ENCODE results near the gene CDH13. TPM values are rescaled to one million over a fixed set of nuclear protein-coding genes. Genes with fewer than 3 reads are reported as not detected.

The CDH13 gene
- total and polyA plus RNA-seq, 10 of the 15 experiments (the other 5 are each of a cell fraction or from before 2014, with no cell fraction given), result under 0.01 to 0.05 TPM; not detected in 8

DNA sequence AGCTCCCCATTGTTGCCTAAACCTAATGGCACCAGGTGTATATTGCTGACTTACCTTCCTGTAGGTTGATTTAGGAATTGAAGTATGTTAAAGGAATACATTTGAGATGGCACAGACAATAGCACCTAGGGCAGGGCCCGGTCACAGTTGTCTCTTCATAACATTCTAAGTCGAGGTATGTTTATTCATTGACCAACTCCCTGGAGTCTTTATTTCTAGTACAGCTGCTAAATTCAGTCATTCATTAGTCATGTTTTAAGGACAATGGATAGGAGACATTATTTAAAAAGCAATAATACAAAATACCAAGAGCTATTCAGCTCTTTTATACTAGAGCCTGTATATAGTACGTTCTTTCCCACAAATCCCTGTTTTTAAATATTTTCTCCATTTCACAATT lies 811.6 kb downstream of the CDH13 start:
- H3K4me3 ChIP-seq, result no peak overlapping the region
- no peak overlapping the region for H3K9ac ChIP-seq (ENCODE audit: control insufficient read depth, insufficient read depth, low read length)
- no peaks in the 10 kb centered on the region for H3K36me3 ChIP-seq (ENCODE audit: control insufficient read depth in 2 of 2, insufficient read depth in 2 of 2, low read length in 1 of 2)
- intact Hi-C loops (cut with micrococcal nuclease; ENCODE audit: unreplicated experiment) (no loop called here), in situ Hi-C loops (cut with MboI) (no loop called here)
- ATAC-seq (no peak), FAIRE-seq (no peak), DNase-seq (ENCODE audit: low read depth, low spot score) (no peak)
- ChIA-PET CTCF (interaction anchor here (1.0 to 2.3 kb wide), 2 partner anchors 8 kb away, joined by 3 to 7 read pairs; no protein-coding TSS in a partner anchor), RAD21 (ENCODE audit: unreplicated experiment) (interaction anchor here (0.5 kb wide), 1 partner anchor 1930 kb away, joined by 3 read pairs; no protein-coding TSS in a partner anchor), SMC1A (ENCODE audit: uncharacterized antibody, unreplicated experiment) (no interaction called here), POLR2A (no interaction called here)
- TF ChIP-seq SUZ12 (IDR thresholded peaks at IDR 0.05; ENCODE audit: unreplicated experiment), result no peak
- TF ChIP-seq, protein P1, sequence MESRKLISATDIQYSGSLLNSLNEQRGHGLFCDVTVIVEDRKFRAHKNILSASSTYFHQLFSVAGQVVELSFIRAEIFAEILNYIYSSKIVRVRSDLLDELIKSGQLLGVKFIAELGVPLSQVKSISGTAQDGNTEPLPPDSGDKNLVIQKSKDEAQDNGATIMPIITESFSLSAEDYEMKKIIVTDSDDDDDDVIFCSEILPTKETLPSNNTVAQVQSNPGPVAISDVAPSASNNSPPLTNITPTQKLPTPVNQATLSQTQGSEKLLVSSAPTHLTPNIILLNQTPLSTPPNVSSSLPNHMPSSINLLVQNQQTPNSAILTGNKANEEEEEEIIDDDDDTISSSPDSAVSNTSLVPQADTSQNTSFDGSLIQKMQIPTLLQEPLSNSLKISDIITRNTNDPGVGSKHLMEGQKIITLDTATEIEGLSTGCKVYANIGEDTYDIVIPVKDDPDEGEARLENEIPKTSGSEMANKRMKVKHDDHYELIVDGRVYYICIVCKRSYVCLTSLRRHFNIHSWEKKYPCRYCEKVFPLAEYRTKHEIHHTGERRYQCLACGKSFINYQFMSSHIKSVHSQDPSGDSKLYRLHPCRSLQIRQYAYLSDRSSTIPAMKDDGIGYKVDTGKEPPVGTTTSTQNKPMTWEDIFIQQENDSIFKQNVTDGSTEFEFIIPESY (IDR thresholded peaks at IDR 0.05), result no peak
- TF ChIP-seq SPI1 (IDR thresholded peaks at IDR 0.05; ENCODE audit: borderline replicate concordance, insufficient read depth, low read depth, low read length), result no peak
- TF ChIP-seq STAT3 (IDR thresholded peaks at IDR 0.05; ENCODE audit: low read depth, low read length), result no peak
- no peak for TF ChIP-seq GATAD2B (conservative IDR thresholded peaks at IDR 0.05; ENCODE audit: low read depth)
- no peak for TF ChIP-seq RUNX3 (IDR thresholded peaks at IDR 0.05; ENCODE audit: low read length)
- TF ChIP-seq EZH2 (IDR thresholded peaks at IDR 0.05; ENCODE audit: borderline replicate concordance, control insufficient read depth, low read depth, low read length), result no peak
- no peak for TF ChIP-seq SMAD5 (IDR thresholded peaks at IDR 0.05; ENCODE audit: low read depth)
- no peak for TF ChIP-seq NR2C1 (IDR thresholded peaks at IDR 0.05)
- no TSS peak for BruUV-seq (replicated peaks)
- no peak overlapping the region for H2AFZ ChIP-seq (ENCODE audit: control insufficient read depth, low read depth, low read length)
- WGBS (ENCODE audit: insufficient coverage, insufficient replicate concordance, low lambda C conversion rate, missing lambda C conversion rate), result 12% methylated on average over 3 of the region's 3 CpGs
- H4K20me1 ChIP-seq (ENCODE audit: control insufficient read depth, insufficient read depth), result no peaks in the 10 kb centered on the region
- no peak overlapping the region for H3K27ac ChIP-seq (ENCODE audit: control insufficient read depth, insufficient read depth)
- H3K4me2 ChIP-seq (ENCODE audit: control insufficient read depth, insufficient read depth), result no peak overlapping the region
- no peaks in the 10 kb centered on the region for H3K9me3 ChIP-seq (replicated peaks; ENCODE audit: control insufficient read depth, insufficient read depth, low read length)
- no peaks in the 10 kb centered on the region for H3K79me2 ChIP-seq (ENCODE audit: control insufficient read depth, insufficient read depth, low read length)
- H3K27me3 ChIP-seq (replicated peaks in 1 of 2; ENCODE audit: control insufficient read depth in 2 of 2, insufficient read depth in 2 of 2, low read length in 1 of 2), result no peaks in the 10 kb centered on the region
- no peaks in the 10 kb centered on the region for H3K4me1 ChIP-seq (ENCODE audit: control insufficient read depth, insufficient read depth, low read length)
